Activated naive CD8-positive, alpha-beta T cell treated with anti-CD3 and anti-CD28 coated beads for 36 hours (primary cell): ENCODE data around the gene CELA3A. TPM values are rescaled to one million over a fixed set of nuclear protein-coding genes. Genes with fewer than 3 reads are reported as not detected.

Source experiments
- total RNA-seq, 2 experiments: library from RNA; stranded (reverse); gene quantifications; one replicate each; pipeline ENCODE4 v1.2.3, GENCODE V29; 2021

The CELA3A gene
- total RNA-seq, 2 experiments from 2014 or later: not detected

Other genes starting within 250 kb of the CELA3A start
- gene USP48, start 218.5 kb upstream of the CELA3A start, total RNA-seq: 10 to 100 TPM; 45.8 to 50.5 TPM
- under 1 TPM; 0.19 to 0.22 TPM for gene LDLRAD2, start 189.4 kb upstream of the CELA3A start, total RNA-seq
- 10 to 100 TPM; 11.0 to 11.6 TPM for gene HSPG2, start 64.3 kb upstream of the CELA3A start, total RNA-seq
- gene CELA3B, start 24.6 kb upstream of the CELA3A start, total RNA-seq: not detected
- gene CDC42, start 51.1 kb downstream of the CELA3A start, total RNA-seq: 100 to 1,000 TPM; 301 to 302 TPM
- not detected for gene WNT4, start 141.4 kb downstream of the CELA3A start, total RNA-seq